Suppressor macrophage treated with lipopolysaccharide for 1 hour (primary cell): Measurements from ENCODE around the gene MRS2.
A peak's percentile ranks its signal among the peaks of the same experiment; 100 is the strongest.
"Not testable (repeated sequence)": the region's sequence is repeated elsewhere in the genome, so short reads cannot be mapped to it uniquely, and the experiment has no call there.

Experiments used
- DNase-seq, 3 donors: peaks; one replicate each; pipeline ENCODE4 v3.0.0-alpha.2; 2020 to 2022

Gene MRS2, protein sequence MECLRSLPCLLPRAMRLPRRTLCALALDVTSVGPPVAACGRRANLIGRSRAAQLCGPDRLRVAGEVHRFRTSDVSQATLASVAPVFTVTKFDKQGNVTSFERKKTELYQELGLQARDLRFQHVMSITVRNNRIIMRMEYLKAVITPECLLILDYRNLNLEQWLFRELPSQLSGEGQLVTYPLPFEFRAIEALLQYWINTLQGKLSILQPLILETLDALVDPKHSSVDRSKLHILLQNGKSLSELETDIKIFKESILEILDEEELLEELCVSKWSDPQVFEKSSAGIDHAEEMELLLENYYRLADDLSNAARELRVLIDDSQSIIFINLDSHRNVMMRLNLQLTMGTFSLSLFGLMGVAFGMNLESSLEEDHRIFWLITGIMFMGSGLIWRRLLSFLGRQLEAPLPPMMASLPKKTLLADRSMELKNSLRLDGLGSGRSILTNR

GRCh38 chr6:24402697-24403500, at the start of gene MRS2:
TSS of gene MRS2 (plus strand) at chr6:24402936. CDS start at chr6:24403047, 111 bp downstream.
- DNase-seq, result peak; percentile 83 to 90 (median 84)

- DNase-seq, result no peak
Measured at GRCh38 chr6:24353861-24354260, 48.9 kb upstream of the MRS2 start.

- DNase-seq, result no peak
Measured at GRCh38 chr6:24355393-24355792, 47.3 kb upstream of the MRS2 start.

DNA sequence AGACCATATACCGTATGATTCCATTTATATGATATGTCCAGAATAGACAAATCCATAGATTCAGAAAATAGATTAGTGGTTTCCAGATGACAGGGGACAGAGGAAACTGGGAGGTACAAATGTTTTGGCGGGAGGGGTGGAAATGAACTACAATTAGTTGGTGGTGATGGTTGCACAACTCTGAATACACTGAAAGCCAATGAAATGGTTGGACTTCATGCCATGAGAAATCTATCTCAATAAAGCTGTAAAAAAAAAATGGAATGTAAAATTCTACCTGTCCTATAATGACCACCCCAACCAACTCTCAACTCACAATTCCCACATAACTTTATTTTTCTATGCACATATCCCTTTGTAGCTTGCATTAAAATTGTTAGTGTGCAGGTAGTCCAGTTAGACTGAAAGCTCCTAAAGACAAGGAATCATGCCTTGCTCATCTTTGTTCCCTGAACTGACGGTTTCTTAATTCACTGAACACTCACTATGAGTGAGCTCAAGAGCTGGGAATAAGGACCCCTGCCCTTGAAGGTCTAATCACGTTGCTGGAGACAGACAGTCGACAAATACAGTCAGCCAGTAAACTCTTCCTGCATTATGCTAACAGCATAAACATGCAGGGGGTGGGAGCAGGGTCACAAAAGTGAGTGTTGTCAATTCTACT, 46.3 kb upstream of the MRS2 start:
- no peak for DNase-seq

DNA sequence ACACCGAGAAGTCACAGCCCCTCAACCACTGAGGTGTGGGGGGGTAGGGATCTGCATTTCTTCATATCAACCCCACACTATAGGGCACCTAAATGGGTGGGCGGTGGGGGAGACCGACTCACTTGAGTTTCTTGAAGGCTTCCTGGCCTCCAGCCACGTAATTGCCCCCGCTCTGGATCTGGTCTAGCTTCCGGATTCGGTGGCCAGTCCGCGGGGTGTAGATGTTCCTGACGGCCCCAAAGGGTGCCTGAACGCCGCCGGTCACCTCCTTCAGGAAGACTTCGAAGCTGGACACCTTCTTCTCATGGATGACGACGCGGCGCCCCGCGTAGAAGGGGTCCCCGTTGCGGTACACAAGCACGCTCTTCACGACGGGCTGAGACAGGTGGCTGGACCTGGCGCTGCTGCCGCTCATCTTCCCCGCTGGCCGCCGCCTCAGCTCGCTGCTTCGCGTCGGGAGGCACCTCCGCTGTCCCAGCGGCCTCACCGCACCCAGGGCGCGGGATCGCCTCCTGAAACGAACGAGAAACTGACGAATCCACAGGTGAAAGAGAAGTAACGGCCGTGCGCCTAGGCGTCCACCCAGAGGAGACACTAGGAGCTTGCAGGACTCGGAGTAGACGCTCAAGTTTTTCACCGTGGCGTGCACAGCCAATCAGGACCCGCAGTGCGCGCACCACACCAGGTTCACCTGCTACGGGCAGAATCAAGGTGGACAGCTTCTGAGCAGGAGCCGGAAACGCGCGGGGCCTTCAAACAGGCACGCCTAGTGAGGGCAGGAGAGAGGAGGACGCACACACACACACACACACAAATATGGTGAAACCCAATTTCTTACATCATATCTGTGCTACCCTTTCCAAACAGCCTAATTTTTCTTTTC, 45.2 kb upstream of the MRS2 start, which contains the start of gene DCDC2:
Gene DCDC2 (minus strand): TSS at position 724 of the 883 bp plus-strand sequence. CDS start 309 bp downstream, at position 415.
- DNase-seq, result peak in 2 of 3 donors; percentile 7 to 8

GRCh38 chr6:24358219-24358821, 44.4 kb upstream of the MRS2 start:
- no peak for DNase-seq

DNA sequence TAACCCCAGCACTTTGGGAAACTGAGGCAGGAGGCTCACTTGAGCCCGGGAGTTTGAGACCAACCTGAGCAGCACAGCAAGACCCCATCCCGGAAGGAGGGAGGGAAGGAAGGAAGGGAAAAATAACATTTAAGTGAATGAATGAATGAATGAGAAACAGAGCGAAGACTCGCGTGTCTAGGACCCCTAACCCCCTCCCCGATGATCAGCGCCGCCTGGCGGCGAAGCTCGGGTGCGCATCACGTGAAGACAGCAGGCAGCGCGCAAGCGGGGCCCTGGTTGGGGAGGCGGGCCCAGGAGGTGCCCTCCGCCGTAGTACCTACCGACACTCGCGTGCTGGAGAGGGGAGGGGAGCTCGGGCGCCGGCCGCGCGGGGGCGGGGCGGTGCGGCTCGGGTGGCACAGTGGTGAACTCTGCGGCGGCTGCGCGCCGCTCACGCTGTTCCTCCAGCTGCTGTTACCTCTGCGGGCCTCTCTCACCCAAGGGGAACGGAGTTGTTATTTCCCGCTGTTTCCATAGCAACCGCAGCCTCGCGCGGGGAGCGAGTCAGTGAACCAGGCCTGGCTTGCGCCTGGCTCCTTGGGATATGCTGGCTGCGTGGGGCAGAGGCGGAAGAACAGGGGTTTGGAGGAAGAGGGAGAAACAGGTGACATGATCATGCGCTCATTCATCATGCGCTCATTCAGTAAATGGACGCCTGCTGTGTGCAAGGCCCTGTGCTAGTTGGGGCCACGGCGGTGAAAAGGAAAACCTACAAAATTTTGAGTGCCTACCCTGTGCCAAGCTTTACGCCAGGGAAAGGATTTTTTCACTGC, 42.9 kb upstream of the MRS2 start:
- DNase-seq, result peak; percentile 72 to 77 (median 74)

- not testable (repeated sequence) for DNase-seq
Measured at GRCh38 chr6:24362363-24362762, 40.4 kb upstream of the MRS2 start.

- not testable (repeated sequence) for DNase-seq
Measured at GRCh38 chr6:24365103-24365633, 37.6 kb upstream of the MRS2 start.

DNA sequence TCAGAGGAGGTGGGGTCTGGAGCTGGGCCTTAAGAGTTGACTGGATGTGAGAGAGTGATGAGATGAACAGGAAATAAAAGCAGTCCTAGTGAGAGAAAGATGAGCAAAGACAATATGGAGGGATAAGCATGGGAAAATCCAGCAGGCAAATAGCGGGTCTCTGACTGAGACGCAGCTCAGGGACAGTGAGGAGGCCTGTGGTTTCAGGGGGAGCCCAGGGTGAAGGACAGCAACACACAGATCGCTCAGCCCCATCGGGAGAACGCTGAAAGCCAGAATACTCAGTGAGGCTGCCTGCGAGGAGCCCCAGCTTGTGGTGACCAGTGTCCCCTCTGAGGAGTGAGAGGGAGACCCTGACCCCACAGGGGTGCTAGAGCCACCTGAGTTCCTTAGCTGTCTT, 28.1 kb upstream of the MRS2 start:
- DNase-seq, result no peak

DNA sequence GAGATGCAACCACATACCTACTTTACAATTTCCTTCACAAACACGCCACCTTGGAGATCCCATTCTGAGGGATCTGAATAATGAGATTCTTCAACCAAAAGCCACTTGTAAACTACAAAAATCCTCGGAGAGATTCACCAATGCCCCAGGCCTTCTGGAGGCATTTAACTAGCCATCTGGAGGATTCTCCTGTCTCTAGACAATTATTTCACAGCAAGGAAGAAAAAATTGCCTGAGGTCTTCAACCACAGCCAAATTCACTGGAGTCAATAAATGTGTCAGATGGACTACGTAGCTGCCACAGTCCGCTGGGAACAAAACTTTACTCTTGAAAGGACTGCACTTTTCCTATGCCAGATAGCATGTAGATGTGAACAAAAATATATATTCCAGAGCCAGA, 25.9 kb upstream of the MRS2 start:
- no peak for DNase-seq

DNA sequence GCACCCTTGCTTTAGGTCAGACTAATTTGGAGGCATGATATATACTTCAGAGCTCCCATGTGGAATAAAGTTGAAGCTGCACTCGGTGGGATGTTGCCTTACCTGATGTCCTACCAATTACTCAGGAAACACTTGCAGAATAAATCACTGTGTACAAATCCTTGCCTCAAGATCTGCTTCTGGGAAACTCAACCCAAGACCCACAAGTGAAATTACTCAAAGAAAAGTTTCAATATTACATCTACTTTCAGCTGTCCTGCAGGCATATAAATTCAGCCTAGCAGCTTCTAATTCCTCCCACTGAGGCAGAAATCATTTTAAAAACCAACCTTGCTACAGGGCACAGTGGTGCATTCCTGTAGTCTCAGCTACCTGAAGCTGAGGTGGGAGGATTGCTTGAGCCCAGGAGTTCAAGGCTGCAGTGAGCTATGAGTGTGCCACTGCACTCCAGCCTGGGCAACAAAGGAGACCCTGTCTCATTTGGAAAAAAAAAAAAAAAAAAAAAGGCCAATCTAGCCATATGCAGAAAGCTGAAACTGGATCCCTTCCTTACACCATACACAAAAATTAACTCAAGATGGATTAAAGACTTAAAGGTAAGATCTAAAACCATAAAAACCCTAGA, 24.2 kb upstream of the MRS2 start:
- DNase-seq, result no peak

GRCh38 chr6:24381476-24382219, 21.1 kb upstream of the MRS2 start:
- DNase-seq, result no peak

DNA sequence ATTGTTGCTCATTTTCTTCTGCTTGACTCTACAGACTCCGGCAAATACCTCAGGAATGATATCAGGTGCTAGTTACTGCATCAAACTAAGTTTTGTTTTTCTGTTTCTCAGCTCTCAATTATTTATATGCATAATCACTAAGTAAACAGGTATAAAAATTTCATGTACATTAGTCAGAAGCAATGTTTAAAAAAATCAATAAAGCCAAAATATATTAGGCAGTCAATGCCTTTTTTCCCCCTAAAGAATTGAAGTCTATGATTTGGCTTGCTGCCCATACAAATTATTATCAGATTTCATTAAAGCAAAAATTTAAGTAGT, 20.6 kb upstream of the MRS2 start:
- no peak for DNase-seq

DNA sequence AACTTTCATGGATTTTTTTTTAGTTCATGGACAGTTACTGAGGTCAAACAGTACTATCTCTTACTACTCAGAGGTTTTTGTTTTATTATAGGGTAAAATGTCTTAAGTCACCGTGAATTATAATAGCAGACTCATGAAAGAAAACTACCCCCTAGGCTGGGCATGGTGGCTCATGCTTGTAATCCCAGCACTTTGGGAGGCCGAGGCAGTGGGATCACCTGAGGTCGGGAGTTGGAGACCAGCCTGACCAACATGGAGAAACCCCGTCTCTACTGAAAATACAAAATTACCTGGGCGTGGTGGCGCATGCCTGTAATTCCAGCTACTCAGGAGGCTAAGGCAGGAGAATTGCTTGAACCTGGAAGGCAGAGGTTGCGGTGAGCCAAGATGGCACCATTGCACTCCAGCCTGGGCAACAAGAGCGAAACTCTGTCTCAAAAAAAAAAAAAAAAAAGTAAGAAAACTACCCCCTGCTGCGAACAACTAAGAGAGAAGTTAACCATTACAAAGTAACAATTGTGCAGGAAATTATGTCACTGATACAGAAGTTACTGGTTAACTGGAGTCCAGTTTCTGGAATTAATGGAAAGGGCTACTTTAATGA, 19.7 kb upstream of the MRS2 start:
- not testable (repeated sequence) for DNase-seq

DNA sequence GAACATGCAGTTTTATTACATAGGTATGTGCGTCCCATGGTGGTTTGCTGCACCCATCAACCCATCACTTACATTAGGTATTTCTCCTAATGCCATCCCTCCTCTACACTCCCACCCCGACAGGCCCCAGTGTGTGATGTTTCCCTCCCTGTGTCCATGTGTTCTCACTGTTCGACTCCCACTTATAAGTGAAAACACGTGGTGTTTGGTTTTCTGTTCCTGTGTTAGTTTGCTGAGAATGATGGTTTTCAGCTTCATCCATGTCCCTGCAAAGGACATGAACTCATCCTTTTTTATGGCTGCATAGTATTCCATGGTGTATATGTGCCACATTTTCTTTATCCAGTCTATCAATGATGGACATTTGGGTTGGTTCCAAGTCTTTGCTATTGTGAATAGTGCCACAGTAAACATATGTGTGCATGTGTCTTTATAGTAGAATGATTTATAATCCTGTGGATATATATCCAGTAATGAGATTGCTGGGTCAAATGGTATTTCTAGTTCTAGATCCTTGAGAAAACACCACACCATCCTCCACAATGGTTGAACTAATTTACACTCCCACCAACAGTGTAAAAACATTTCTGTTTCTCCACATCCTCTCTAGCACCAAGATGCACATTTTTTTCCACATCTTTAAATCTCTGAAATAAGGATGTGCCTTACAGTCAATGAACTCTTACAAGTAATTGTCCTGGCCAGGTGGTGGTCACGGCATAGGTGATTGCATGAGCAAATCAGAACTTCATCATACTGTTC, 18.2 kb upstream of the MRS2 start:
- not testable (repeated sequence) for DNase-seq

GRCh38 chr6:24385536-24386269, 17.0 kb upstream of the MRS2 start:
- DNase-seq, result no peak
